ENCODE measurements around the gene ATF7. TPM values are rescaled to one million over a fixed set of nuclear protein-coding genes. Genes with fewer than 3 reads are reported as not detected.

Gene ATF7
- total RNA-seq, 2 experiments from 2014 or later = 13.3 to 14.3 TPM

GRCh38 chr12:53664191-53664590 is 38.0 kb upstream of the ATF7 start:
- H3K27ac ChIP-seq (ENCODE audit: low read depth in 1 of 2, low read length in 2 of 2) = no peak overlapping the region
- H3K27ac Mint-ChIP-seq = no peak overlapping the region
- H3K36me3 Mint-ChIP-seq (ENCODE audit: low read depth) = peaks cover 68% of the 10 kb centered on the region
- H3K9me3 ChIP-seq (ENCODE audit: control insufficient read depth in 1 of 2, insufficient read depth in 1 of 2, low read length in 2 of 2) = no peaks in the 10 kb centered on the region
- H3K27me3 ChIP-seq (ENCODE audit: control insufficient read depth in 1 of 2, insufficient read depth in 2 of 2, low read length in 2 of 2) = no peaks in the 10 kb centered on the region
- POLR2A ChIA-PET = interaction anchor here (1.1 kb wide), 1 partner anchor 12 kb away, joined by 3 read pairs; the partner anchor contains the start of gene ATP5MC2
- H3K4me3 Mint-ChIP-seq = no peak overlapping the region
- DNase-seq (no peak), ATAC-seq (ENCODE audit: poor library complexity) (no peak)
- H3K4me3 ChIP-seq (ENCODE audit: low read length) = no peak overlapping the region
- peaks cover 53% of the 10 kb centered on the region for H3K36me3 ChIP-seq (ENCODE audit: insufficient read depth, low read length)
- CTCF ChIA-PET = interaction anchor here (1.4 kb wide), 1 partner anchor 11 kb away, joined by 4 read pairs; the partner anchor contains the start of gene ATP5MC2
- peaks cover under 1% of the 10 kb centered on the region for H3K4me1 Mint-ChIP-seq (ENCODE audit: low read depth)
- intact Hi-C loops (cut with DNase I, micrococcal nuclease) = no loop called here
- H3K9me3 Mint-ChIP-seq = no peaks in the 10 kb centered on the region
- TF ChIP-seq, protein P1, sequence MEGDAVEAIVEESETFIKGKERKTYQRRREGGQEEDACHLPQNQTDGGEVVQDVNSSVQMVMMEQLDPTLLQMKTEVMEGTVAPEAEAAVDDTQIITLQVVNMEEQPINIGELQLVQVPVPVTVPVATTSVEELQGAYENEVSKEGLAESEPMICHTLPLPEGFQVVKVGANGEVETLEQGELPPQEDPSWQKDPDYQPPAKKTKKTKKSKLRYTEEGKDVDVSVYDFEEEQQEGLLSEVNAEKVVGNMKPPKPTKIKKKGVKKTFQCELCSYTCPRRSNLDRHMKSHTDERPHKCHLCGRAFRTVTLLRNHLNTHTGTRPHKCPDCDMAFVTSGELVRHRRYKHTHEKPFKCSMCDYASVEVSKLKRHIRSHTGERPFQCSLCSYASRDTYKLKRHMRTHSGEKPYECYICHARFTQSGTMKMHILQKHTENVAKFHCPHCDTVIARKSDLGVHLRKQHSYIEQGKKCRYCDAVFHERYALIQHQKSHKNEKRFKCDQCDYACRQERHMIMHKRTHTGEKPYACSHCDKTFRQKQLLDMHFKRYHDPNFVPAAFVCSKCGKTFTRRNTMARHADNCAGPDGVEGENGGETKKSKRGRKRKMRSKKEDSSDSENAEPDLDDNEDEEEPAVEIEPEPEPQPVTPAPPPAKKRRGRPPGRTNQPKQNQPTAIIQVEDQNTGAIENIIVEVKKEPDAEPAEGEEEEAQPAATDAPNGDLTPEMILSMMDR (IDR thresholded peaks at IDR 0.05) = no peak
- no peaks in the 10 kb centered on the region for H3K27me3 Mint-ChIP-seq
- H3K4me1 ChIP-seq (ENCODE audit: insufficient read depth, low read length) = no peaks in the 10 kb centered on the region

- Histone ChIP-seq H3K4me1 (ENCODE audit: insufficient read depth, low read length) (no peaks in the 10 kb centered on the region), H3K27me3 (ENCODE audit: control insufficient read depth in 1 of 2, insufficient read depth in 2 of 2, low read length in 2 of 2) (no peaks in the 10 kb centered on the region), H3K4me3 (ENCODE audit: low read length) (no peak overlapping the region), H3K9me3 (ENCODE audit: control insufficient read depth in 1 of 2, insufficient read depth in 1 of 2, low read length in 2 of 2) (no peaks in the 10 kb centered on the region), H3K36me3 (ENCODE audit: insufficient read depth, low read length) (peaks cover 21% of the 10 kb centered on the region), H3K27ac (ENCODE audit: low read depth in 1 of 2, low read length in 2 of 2) (no peak overlapping the region)
- H3K27me3 Mint-ChIP-seq = no peaks in the 10 kb centered on the region
- POLR2A ChIA-PET = no interaction called here
- DNase-seq = no peak
- H3K36me3 Mint-ChIP-seq (ENCODE audit: low read depth) = peaks cover 33% of the 10 kb centered on the region
- no peaks in the 10 kb centered on the region for H3K4me1 Mint-ChIP-seq (ENCODE audit: low read depth)
- H3K4me3 Mint-ChIP-seq = no peak overlapping the region
- intact Hi-C loops (cut with DNase I, micrococcal nuclease) = no loop called here
- TF ChIP-seq, protein P1 (IDR thresholded peaks at IDR 0.05) = no peak
- H3K9me3 Mint-ChIP-seq = no peaks in the 10 kb centered on the region
- H3K27ac Mint-ChIP-seq = no peak overlapping the region
- ATAC-seq (ENCODE audit: poor library complexity) = no peak
- CTCF ChIA-PET = no interaction called here
Measured at GRCh38 chr12:53660041-53660440, 33.9 kb upstream of the ATF7 start.

DNA sequence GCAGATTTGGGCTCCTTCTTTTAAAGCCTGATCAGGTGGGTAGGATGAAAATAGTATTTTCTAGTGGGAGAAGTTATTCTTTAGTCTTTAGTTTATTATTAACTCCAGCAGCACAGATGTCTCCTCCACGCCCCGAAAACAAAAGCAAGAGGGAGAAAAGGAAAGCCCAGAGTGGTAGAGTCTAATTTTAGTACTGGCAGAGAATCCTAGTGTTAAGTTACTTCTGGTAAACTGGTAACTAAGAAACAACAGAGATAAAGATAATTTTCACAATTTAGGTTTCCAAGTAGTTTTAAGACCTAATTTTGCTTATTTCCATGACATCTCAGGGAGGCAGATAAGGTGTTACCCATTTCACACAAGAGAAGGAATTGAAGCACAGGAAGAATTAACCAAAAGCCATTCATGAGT is 33.4 kb upstream of the ATF7 start:
- H3K9me3 ChIP-seq (ENCODE audit: control insufficient read depth in 1 of 2, insufficient read depth in 1 of 2, low read length in 2 of 2) = no peaks in the 10 kb centered on the region
- intact Hi-C loops (cut with DNase I, micrococcal nuclease) = no loop called here
- no peak overlapping the region for H3K27ac ChIP-seq (ENCODE audit: low read depth in 1 of 2, low read length in 2 of 2)
- no peaks in the 10 kb centered on the region for H3K4me1 ChIP-seq (ENCODE audit: insufficient read depth, low read length)
- CTCF ChIA-PET = no interaction called here
- H3K27me3 ChIP-seq (ENCODE audit: control insufficient read depth in 1 of 2, insufficient read depth in 2 of 2, low read length in 2 of 2) = no peaks in the 10 kb centered on the region
- TF ChIP-seq, protein P1 (IDR thresholded peaks at IDR 0.05) = no peak
- POLR2A ChIA-PET = no interaction called here
- H3K27ac Mint-ChIP-seq = no peak overlapping the region
- H3K9me3 Mint-ChIP-seq = no peaks in the 10 kb centered on the region
- no peaks in the 10 kb centered on the region for H3K4me1 Mint-ChIP-seq (ENCODE audit: low read depth)
- no peak overlapping the region for H3K4me3 ChIP-seq (ENCODE audit: low read length)
- no peak overlapping the region for H3K4me3 Mint-ChIP-seq
- DNase-seq (no peak), ATAC-seq (ENCODE audit: poor library complexity) (no peak)
- H3K36me3 Mint-ChIP-seq (ENCODE audit: low read depth) = peaks cover 29% of the 10 kb centered on the region
- peaks cover 16% of the 10 kb centered on the region for H3K36me3 ChIP-seq (ENCODE audit: insufficient read depth, low read length)
- H3K27me3 Mint-ChIP-seq = no peaks in the 10 kb centered on the region

All from CD4-positive, alpha-beta T cell (primary cell).